Suprapubic skin (tissue), 4 donors: ENCODE measurements around the gene COX10.

ENCODE experiments used
- EP300 ChIP-seq: sonication (generic); formaldehyde crosslinking; IDR thresholded peaks from one replicate; pipeline ENCODE4 v1.6.1; 2017; ENCODE audit warnings: antibody characterized with exemption
- POLR2AphosphoS5 ChIP-seq, 3 donors: sonication (generic); formaldehyde crosslinking; IDR thresholded peaks; one replicate each; pipeline ENCODE4 v1.6.1; 2017; ENCODE audit warnings: antibody characterized with exemption in 3 of 3
- TF ChIP-seq, protein P1 (sequence below), 2 donors: fragments of 200-600 bp in 1 of 2; fragments of 450-650 bp in 1 of 2; sonication (generic) in 1 of 2; IDR thresholded peaks; one replicate each; pipeline ENCODE4 v1.5.1; 2016 to 2019; ENCODE audit warnings: antibody characterized with exemption in 2 of 2, mild to moderate bottlenecking in 1 of 2, moderate library complexity in 1 of 2

- TF ChIP-seq, protein P1, sequence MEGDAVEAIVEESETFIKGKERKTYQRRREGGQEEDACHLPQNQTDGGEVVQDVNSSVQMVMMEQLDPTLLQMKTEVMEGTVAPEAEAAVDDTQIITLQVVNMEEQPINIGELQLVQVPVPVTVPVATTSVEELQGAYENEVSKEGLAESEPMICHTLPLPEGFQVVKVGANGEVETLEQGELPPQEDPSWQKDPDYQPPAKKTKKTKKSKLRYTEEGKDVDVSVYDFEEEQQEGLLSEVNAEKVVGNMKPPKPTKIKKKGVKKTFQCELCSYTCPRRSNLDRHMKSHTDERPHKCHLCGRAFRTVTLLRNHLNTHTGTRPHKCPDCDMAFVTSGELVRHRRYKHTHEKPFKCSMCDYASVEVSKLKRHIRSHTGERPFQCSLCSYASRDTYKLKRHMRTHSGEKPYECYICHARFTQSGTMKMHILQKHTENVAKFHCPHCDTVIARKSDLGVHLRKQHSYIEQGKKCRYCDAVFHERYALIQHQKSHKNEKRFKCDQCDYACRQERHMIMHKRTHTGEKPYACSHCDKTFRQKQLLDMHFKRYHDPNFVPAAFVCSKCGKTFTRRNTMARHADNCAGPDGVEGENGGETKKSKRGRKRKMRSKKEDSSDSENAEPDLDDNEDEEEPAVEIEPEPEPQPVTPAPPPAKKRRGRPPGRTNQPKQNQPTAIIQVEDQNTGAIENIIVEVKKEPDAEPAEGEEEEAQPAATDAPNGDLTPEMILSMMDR (IDR thresholded peaks at IDR 0.05), result no peak
- TF ChIP-seq EP300, result no peak
- TF ChIP-seq POLR2AphosphoS5 (IDR thresholded peaks at IDR 0.05), result no peak
These were observed 89.4 kb downstream of the COX10 start for GRCh38 chr17:14158707-14159106.
